B cell (primary cell): Measurements from ENCODE around the gene ZNF254. TPM values are rescaled to one million over a fixed set of nuclear protein-coding genes. Genes with fewer than 3 reads are reported as not detected.

Experiments
- ATAC-seq: fragments of 200-7000 bp; cut with Tn5 transposase; one replicate; pipeline ENCODE4 v1.10.0; 2021; ENCODE audit warnings: low read depth, mild to moderate bottlenecking, moderate number of reproducible peaks, moderate library complexity
- CTCF ChIA-PET: fragments of 350-600 bp; sonication (Branson Sonifier 250); formaldehyde crosslinking; loops from one replicate; lab custom pipeline; 2021; ENCODE audit warnings: antibody characterized with exemption, inconsistent platforms; lab: Charles Lee
- POLR2A ChIA-PET: fragments of 350-600 bp; sonication (Branson Sonifier 250); formaldehyde crosslinking; loops from one replicate; lab custom pipeline; 2021; ENCODE audit warnings: antibody characterized with exemption; lab: Charles Lee
- DNase-seq: peaks from one replicate; pipeline ENCODE4 v3.0.0; 2013
- H2AFZ ChIP-seq: 2 replicates; pipeline ENCODE4 v1.6.1; 2012; ENCODE audit warnings: mild to moderate bottlenecking, low read depth, low read length; ENCODE audit not compliant: insufficient read depth, poor library complexity, severe bottlenecking
- H3K27ac ChIP-seq, 2 donors: 1 replicate in 1 of 2; 2 replicates in 1 of 2; pipeline ENCODE4 v1.5.1; 2012 to 2013; ENCODE audit warnings: low read length in 2 of 2, mild to moderate bottlenecking in 2 of 2, moderate library complexity in 1 of 2
- H3K27me3 ChIP-seq, 4 experiments: fragments of 200-600 bp in 1 of 4; sonication (generic) in 1 of 4; replicated peaks in 1 of 4; 1 replicate in 2 of 4; 2 replicates in 2 of 4; pipeline versions ENCODE4 v1.6.1 to v1.7.0; 2013 to 2016; ENCODE audit warnings: low read length in 3 of 4, mild to moderate bottlenecking in 2 of 4, mixed read lengths in 1 of 4, moderate library complexity in 1 of 4; ENCODE audit not compliant: insufficient read depth in 4 of 4, control insufficient read depth in 3 of 4; ENCODE audit errors: control extremely low read depth in 1 of 4
- H3K36me3 ChIP-seq, 2 experiments: replicated peaks in 1 of 2; 1 replicate in 1 of 2; 2 replicates in 1 of 2; pipeline versions ENCODE4 v1.6.1 to v1.7.1; 2013; ENCODE audit warnings: low read length in 1 of 2; ENCODE audit not compliant: insufficient read depth in 2 of 2, control insufficient read depth in 1 of 2; ENCODE audit errors: control extremely low read depth in 1 of 2, extremely low read depth in 1 of 2
- H3K4me1 ChIP-seq, 2 donors: fragments of 200-600 bp in 1 of 2; sonication (generic) in 1 of 2; 1 replicate in 1 of 2; 2 replicates in 1 of 2; pipeline versions ENCODE4 v1.5.1 to v1.6.1; 2013 to 2017; ENCODE audit warnings: low read length in 2 of 2; ENCODE audit not compliant: control insufficient read depth in 2 of 2, insufficient read depth in 2 of 2
- H3K4me2 ChIP-seq: replicated peaks from 2 replicates; pipeline ENCODE3; 2012; ENCODE audit warnings: mild to moderate bottlenecking, low read depth, low read length; ENCODE audit not compliant: poor library complexity, severe bottlenecking
- H3K4me3 ChIP-seq, 5 experiments: fragments of 200-600 bp in 1 of 5; sonication (generic) in 1 of 5; 1 replicate in 3 of 5; 2 replicates in 2 of 5; pipeline versions ENCODE4 v1.5.1 to v1.7.0; 2011 to 2016; ENCODE audit warnings: low read length in 4 of 5, mild to moderate bottlenecking in 4 of 5, low read depth in 2 of 5, control low read depth in 1 of 5, moderate library complexity in 1 of 5; ENCODE audit not compliant: insufficient read depth in 1 of 5; ENCODE audit errors: control extremely low read depth in 1 of 5, extremely low read depth in 1 of 5
- H3K79me2 ChIP-seq: fragments of 200-600 bp; sonication (generic); one replicate; pipeline ENCODE4 v1.6.0; 2016; ENCODE audit warnings: low read length; ENCODE audit not compliant: control insufficient read depth, insufficient read depth
- H3K9ac ChIP-seq: fragments of 200-600 bp; sonication (generic); 2 replicates; pipeline ENCODE4 v1.6.1; 2017; ENCODE audit warnings: mild to moderate bottlenecking, low read length, moderate library complexity
- H3K9me3 ChIP-seq, 3 donors: one replicate each; pipeline versions ENCODE4 v1.6.1 to v1.7.1; 2013; ENCODE audit warnings: low read length in 2 of 3; ENCODE audit not compliant: control insufficient read depth in 2 of 3, insufficient read depth in 1 of 3; ENCODE audit errors: control extremely low read depth in 1 of 3
- H4K20me1 ChIP-seq: 2 replicates; pipeline ENCODE4 v1.6.0; 2012; ENCODE audit warnings: mild to moderate bottlenecking, low read length; ENCODE audit not compliant: insufficient read depth, control insufficient read depth, poor library complexity, severe bottlenecking
- H3K27ac Mint-ChIP-seq: one replicate; pipeline ENCODE4 v1.8.0; 2021; ENCODE audit warnings: mixed read lengths
- H3K27me3 Mint-ChIP-seq: one replicate; pipeline ENCODE4 v1.8.0; 2021; ENCODE audit warnings: mixed read lengths
- H3K4me1 Mint-ChIP-seq: one replicate; pipeline ENCODE4 v1.8.0; 2021; ENCODE audit warnings: mixed read lengths
- H3K4me3 Mint-ChIP-seq: one replicate; pipeline ENCODE4 v1.8.0; 2021; ENCODE audit warnings: mixed read lengths
- H3K9me3 Mint-ChIP-seq: one replicate; pipeline ENCODE4 v1.8.0; 2022; ENCODE audit warnings: mixed read lengths; ENCODE audit not compliant: insufficient read depth
- CTCF ChIP-seq: fragments of 200-600 bp; IDR thresholded peaks from one replicate; pipeline ENCODE4 v1.8.0; 2022; ENCODE audit warnings: antibody characterized with exemption, mild to moderate bottlenecking
- EZH2 ChIP-seq: IDR thresholded peaks from 2 replicates; pipeline ENCODE4 v1.6.1; 2012; ENCODE audit warnings: borderline replicate concordance, low read depth, mild to moderate bottlenecking, moderate library complexity, low read length; ENCODE audit not compliant: insufficient read depth, poor library complexity, severe bottlenecking
- WGBS: methylation state at CpG from one replicate; pipeline ENCODE4 v1.1.5; 2013; ENCODE audit warnings: missing lambda C conversion rate; ENCODE audit not compliant: insufficient coverage; 5-methylcytosine and 5-hydroxymethylcytosine counted together
- intact Hi-C: fragments of 100-400 bp; cut with micrococcal nuclease; formaldehyde crosslinking; loops from one replicate; pipeline ENCODE4 v1.10.0; 2022
- polyA plus RNA-seq: library from polyadenylated mRNA; depleted of rRNA; stranded (reverse); fragments of >200 nt; gene quantifications from 2 replicates; pipeline ENCODE4 v1.2.3, GENCODE V29; 2012
- total RNA-seq, 2 donors: library from RNA; stranded (reverse); fragments of 120-200 nt in 1 of 2; gene quantifications; 1 replicate in 1 of 2; 2 replicates in 1 of 2; pipeline versions ENCODE4 v1.2.3 to v1.2.4, GENCODE V29; 2013 to 2022

ZNF254 gene
- total and polyA plus RNA-seq, 2 donors (not counting 1 experiment from before 2014, with no cell fraction given) = 4.2 to 28.8 TPM

GRCh38 chr19:24140099-24140498, 53.1 kb downstream of the ZNF254 start:
- DNase-seq = no peak
- H4K20me1 ChIP-seq = no peaks in the 10 kb centered on the region
- no peak overlapping the region for H3K4me3 ChIP-seq
- no peak overlapping the region for H3K9ac ChIP-seq
- peaks cover 12% of the 10 kb centered on the region for H3K9me3 Mint-ChIP-seq
- no peaks in the 10 kb centered on the region for H3K4me1 Mint-ChIP-seq
- H3K4me1 ChIP-seq = no peaks in the 10 kb centered on the region
- H3K4me2 ChIP-seq = no peak overlapping the region
- H3K27me3 Mint-ChIP-seq = no peaks in the 10 kb centered on the region
- intact Hi-C loops = no loop called here
- H2AFZ ChIP-seq = no peak overlapping the region
- no peak overlapping the region for H3K27ac ChIP-seq
- H3K9me3 ChIP-seq = peaks cover 4 to 69% (median 53%) of the 10 kb centered on the region in 3 donors
- WGBS = no CpG with 5 or more reads among the region's 3 CpGs
- ChIA-PET POLR2A (no interaction called here), CTCF (no interaction called here)
- no peak overlapping the region for H3K27ac Mint-ChIP-seq
- ATAC-seq = no peak
- H3K4me3 Mint-ChIP-seq = no peak overlapping the region
- no peaks in the 10 kb centered on the region for H3K79me2 ChIP-seq
- TF ChIP-seq CTCF (no peak), EZH2 (no peak)
- no peaks in the 10 kb centered on the region for H3K36me3 ChIP-seq
- H3K27me3 ChIP-seq = no peaks in the 10 kb centered on the region

- no peaks in the 10 kb centered on the region for H4K20me1 ChIP-seq
- ATAC-seq = no peak
- Mint-ChIP-seq H3K4me3 (no peak overlapping the region), H3K9me3 (peaks cover 13% of the 10 kb centered on the region), H3K27ac (no peak overlapping the region), H3K27me3 (no peaks in the 10 kb centered on the region), H3K4me1 (no peaks in the 10 kb centered on the region)
- H3K9ac ChIP-seq = no peak overlapping the region
- H3K27me3 ChIP-seq = no peaks in the 10 kb centered on the region
- no peak for DNase-seq
- H3K4me3 ChIP-seq = no peak overlapping the region
- TF ChIP-seq CTCF (no peak), EZH2 (no peak)
- ChIA-PET POLR2A (no interaction called here), CTCF (no interaction called here)
- no peak overlapping the region for H2AFZ ChIP-seq
- no peaks in the 10 kb centered on the region for H3K79me2 ChIP-seq
- H3K27ac ChIP-seq = no peak overlapping the region
- H3K9me3 ChIP-seq = peaks cover 5 to 69% (median 55%) of the 10 kb centered on the region in 3 donors
- no peak overlapping the region for H3K4me2 ChIP-seq
- intact Hi-C loops = no loop called here
- no peaks in the 10 kb centered on the region for H3K36me3 ChIP-seq
- H3K4me1 ChIP-seq = no peaks in the 10 kb centered on the region
Measured at GRCh38 chr19:24140591-24140990, 53.6 kb downstream of the ZNF254 start.
